Measurements from ENCODE around the gene FBXO8. TPM values are rescaled to one million over a fixed set of nuclear protein-coding genes. Genes with fewer than 3 reads are reported as not detected.
"Not testable (repeated sequence)": the region's sequence is repeated elsewhere in the genome, so short reads cannot be mapped to it uniquely, and the experiment has no call there.

The FBXO8 gene
- total RNA-seq, 1 donor: 35.9 TPM

- Histone ChIP-seq H3K4me3 (ENCODE audit: low read length) (no peak overlapping the region), H3K9me3 (ENCODE audit: low read depth, low read length) (no peaks in the 10 kb centered on the region), H3K27me3 (ENCODE audit: insufficient read depth, low read length) (no peaks in the 10 kb centered on the region), H3K4me1 (ENCODE audit: insufficient read depth, low read length) (no peaks in the 10 kb centered on the region)
Observed at GRCh38 chr4:174273930-174274329, 9.5 kb downstream of the FBXO8 start.

DNA sequence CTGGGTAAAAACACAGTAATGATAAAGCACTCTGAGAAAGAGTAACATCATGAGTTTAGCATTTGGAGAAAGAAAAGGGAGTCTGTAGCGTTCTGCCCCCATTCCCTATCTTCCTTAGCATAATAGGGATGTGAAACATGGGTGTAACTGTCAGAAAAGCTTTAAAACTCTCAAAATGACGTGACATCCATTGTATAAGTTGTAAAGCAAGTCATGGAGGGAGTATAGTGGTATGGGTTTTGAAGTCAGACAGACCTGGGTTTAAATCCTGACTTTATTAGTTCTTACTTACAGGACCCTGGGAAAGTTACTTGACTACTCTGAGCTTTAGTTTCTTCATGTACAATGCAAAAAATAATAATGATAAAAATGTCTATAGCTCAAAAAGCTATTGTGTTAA is 17.1 kb downstream of the FBXO8 start:
- Histone ChIP-seq H3K4me3 (ENCODE audit: low read length) (no peak overlapping the region), H3K4me1 (ENCODE audit: insufficient read depth, low read length) (no peaks in the 10 kb centered on the region), H3K9me3 (ENCODE audit: low read depth, low read length) (no peaks in the 10 kb centered on the region), H3K27me3 (ENCODE audit: insufficient read depth, low read length) (no peaks in the 10 kb centered on the region)

- Histone ChIP-seq H3K9me3 (ENCODE audit: low read depth, low read length) (no peaks in the 10 kb centered on the region), H3K27me3 (ENCODE audit: insufficient read depth, low read length) (no peaks in the 10 kb centered on the region), H3K4me3 (ENCODE audit: low read length) (no peak overlapping the region), H3K4me1 (ENCODE audit: insufficient read depth, low read length) (no peaks in the 10 kb centered on the region)
Observed at GRCh38 chr4:174265916-174266315, 17.6 kb downstream of the FBXO8 start.

GRCh38 chr4:174263445-174263736 is 20.1 kb downstream of the FBXO8 start:
- H3K4me3 ChIP-seq (ENCODE audit: low read length): no peak overlapping the region
- no peaks in the 10 kb centered on the region for H3K9me3 ChIP-seq (ENCODE audit: low read depth, low read length)
- no peaks in the 10 kb centered on the region for H3K27me3 ChIP-seq (ENCODE audit: insufficient read depth, low read length)
- no peaks in the 10 kb centered on the region for H3K4me1 ChIP-seq (ENCODE audit: insufficient read depth, low read length)

- no peaks in the 10 kb centered on the region for H3K27me3 ChIP-seq (ENCODE audit: insufficient read depth, low read length)
- no peaks in the 10 kb centered on the region for H3K4me1 ChIP-seq (ENCODE audit: insufficient read depth, low read length)
- no peak overlapping the region for H3K4me3 ChIP-seq (ENCODE audit: low read length)
- no peaks in the 10 kb centered on the region for H3K9me3 ChIP-seq (ENCODE audit: low read depth, low read length)
Observed at GRCh38 chr4:174262624-174263444, 20.6 kb downstream of the FBXO8 start.

DNA sequence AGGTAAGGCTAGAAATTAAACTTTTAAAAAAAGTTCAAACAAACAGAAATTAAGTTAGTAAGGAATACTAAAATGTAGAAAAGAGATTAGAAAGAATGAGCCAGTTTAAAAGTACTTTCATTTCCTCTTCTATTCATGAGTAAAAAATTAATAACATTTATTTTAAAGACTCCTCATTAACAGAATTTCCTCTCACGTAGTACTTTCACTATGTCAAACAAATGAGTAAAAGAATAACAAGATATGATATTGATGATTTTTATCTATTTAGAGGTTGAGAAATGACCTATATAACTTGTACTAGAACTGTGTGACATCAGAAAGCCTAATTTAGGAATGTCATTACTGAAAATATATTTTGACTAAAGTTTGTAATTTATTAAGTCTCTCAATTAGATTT is 22.0 kb downstream of the FBXO8 start:
- H3K4me3 ChIP-seq (ENCODE audit: low read length); H3K9me3 ChIP-seq (ENCODE audit: low read depth, low read length); H3K27me3 ChIP-seq (ENCODE audit: insufficient read depth, low read length); H3K4me1 ChIP-seq (ENCODE audit: insufficient read depth, low read length): not testable (repeated sequence)

DNA sequence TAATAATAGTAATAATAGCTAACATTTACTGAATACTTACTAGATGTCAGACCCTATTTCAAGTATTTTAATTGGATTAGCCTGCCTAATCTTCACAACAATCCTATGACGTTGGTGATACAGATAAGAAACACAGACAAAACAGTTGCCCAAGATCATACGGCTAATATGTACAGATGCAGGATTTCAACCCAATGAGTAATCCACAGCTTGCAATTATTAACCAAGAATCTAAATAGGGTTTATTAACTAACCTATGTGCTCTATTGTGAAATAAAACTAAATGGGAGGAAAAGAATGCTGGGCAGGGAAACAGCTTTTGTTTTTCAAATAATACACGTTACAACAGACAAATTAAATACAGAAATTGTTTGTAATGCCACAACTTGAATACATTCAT is 23.4 kb downstream of the FBXO8 start:
- H3K9me3 ChIP-seq (ENCODE audit: low read depth, low read length): no peaks in the 10 kb centered on the region
- H3K4me3 ChIP-seq (ENCODE audit: low read length): no peak overlapping the region
- no peaks in the 10 kb centered on the region for H3K27me3 ChIP-seq (ENCODE audit: insufficient read depth, low read length)
- no peaks in the 10 kb centered on the region for H3K4me1 ChIP-seq (ENCODE audit: insufficient read depth, low read length)

DNA sequence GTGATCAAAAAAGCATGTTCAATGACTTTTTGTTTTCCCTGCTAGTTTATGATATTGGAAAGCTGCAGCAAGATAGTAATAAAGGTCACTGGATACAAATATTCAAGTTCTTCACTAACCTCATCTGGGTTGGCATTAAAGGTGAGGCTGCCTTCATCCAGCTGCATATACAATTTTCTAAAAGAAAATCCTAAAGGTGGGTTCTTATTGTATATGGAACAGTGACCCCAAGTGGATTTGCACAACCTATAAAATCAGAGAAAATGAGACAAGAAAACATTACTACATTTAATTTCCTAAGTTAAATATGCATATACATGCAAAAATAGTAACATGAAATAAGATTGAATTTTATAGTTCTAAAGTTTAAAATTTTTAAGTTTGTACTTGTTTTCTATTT is 23.9 kb downstream of the FBXO8 start:
- Histone ChIP-seq H3K27me3 (ENCODE audit: insufficient read depth, low read length) (no peaks in the 10 kb centered on the region), H3K4me3 (ENCODE audit: low read length) (no peak overlapping the region), H3K4me1 (ENCODE audit: insufficient read depth, low read length) (no peaks in the 10 kb centered on the region), H3K9me3 (ENCODE audit: low read depth, low read length) (no peaks in the 10 kb centered on the region)

GRCh38 chr4:174256277-174256713 is 27.2 kb downstream of the FBXO8 start:
- Histone ChIP-seq H3K4me1 (ENCODE audit: insufficient read depth, low read length) (no peaks in the 10 kb centered on the region), H3K4me3 (ENCODE audit: low read length) (no peak overlapping the region), H3K27me3 (ENCODE audit: insufficient read depth, low read length) (no peaks in the 10 kb centered on the region), H3K9me3 (ENCODE audit: low read depth, low read length) (no peaks in the 10 kb centered on the region)

- Histone ChIP-seq H3K27me3 (ENCODE audit: insufficient read depth, low read length) (no peaks in the 10 kb centered on the region), H3K4me1 (ENCODE audit: insufficient read depth, low read length) (no peaks in the 10 kb centered on the region), H3K9me3 (ENCODE audit: low read depth, low read length) (no peaks in the 10 kb centered on the region), H3K4me3 (ENCODE audit: low read length) (no peak overlapping the region)
Observed at GRCh38 chr4:174255786-174256185, 27.7 kb downstream of the FBXO8 start.

GRCh38 chr4:174255374-174255773 is 28.1 kb downstream of the FBXO8 start:
- Histone ChIP-seq H3K27me3 (ENCODE audit: insufficient read depth, low read length) (no peaks in the 10 kb centered on the region), H3K9me3 (ENCODE audit: low read depth, low read length) (no peaks in the 10 kb centered on the region), H3K4me3 (ENCODE audit: low read length) (no peak overlapping the region), H3K4me1 (ENCODE audit: insufficient read depth, low read length) (no peaks in the 10 kb centered on the region)

- no peaks in the 10 kb centered on the region for H3K9me3 ChIP-seq (ENCODE audit: low read depth, low read length)
- H3K4me3 ChIP-seq (ENCODE audit: low read length): no peak overlapping the region
- no peaks in the 10 kb centered on the region for H3K27me3 ChIP-seq (ENCODE audit: insufficient read depth, low read length)
Observed at GRCh38 chr4:174254613-174255012, 28.9 kb downstream of the FBXO8 start.

DNA sequence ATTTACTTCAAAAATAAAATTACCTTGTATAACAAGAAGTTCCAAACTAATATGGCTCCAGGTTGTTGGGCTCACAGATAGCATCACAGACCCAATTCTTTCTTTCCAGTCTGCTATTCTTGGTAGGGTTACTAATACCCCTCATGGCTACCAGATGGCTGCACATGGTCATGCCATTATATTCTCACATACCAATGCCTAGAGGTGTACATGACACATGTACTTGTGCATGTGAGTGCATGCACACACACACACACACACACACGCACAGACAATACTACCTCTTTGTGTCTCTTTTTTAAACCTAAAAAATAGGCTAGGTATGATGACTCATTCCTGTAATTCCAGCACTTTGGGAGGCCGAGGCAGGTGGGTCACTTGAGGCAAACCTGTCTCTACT is 31.1 kb downstream of the FBXO8 start:
- no peaks in the 10 kb centered on the region for H3K9me3 ChIP-seq (ENCODE audit: low read depth, low read length)
- H3K27me3 ChIP-seq (ENCODE audit: insufficient read depth, low read length): no peaks in the 10 kb centered on the region

More at GRCh38 chr4:174254613-174255012, 28.9 kb downstream of the FBXO8 start:
- H3K4me1 ChIP-seq (ENCODE audit: insufficient read depth, low read length): no peaks in the 10 kb centered on the region

DNA sequence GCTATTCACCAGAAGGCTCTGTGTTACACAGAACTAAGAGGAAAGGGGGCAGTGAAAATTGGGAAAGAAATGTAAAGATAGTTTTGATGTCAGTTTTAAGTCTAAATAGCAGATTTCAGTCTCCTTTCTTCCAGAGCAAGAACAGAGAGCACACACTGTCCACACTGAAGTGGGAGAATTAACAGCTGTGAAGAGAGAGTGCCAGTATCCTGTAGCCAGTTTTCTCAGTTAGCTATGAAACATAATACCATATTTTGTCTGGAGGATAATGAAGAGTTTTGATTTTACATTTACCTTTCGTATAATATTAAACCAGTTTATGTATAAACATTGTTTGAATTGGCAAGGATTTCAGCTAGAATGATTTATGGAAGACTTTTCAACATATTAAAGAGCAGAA is 35.1 kb downstream of the FBXO8 start:
- Histone ChIP-seq H3K27me3 (ENCODE audit: insufficient read depth, low read length) (no peaks in the 10 kb centered on the region), H3K4me1 (ENCODE audit: insufficient read depth, low read length) (no peaks in the 10 kb centered on the region), H3K9me3 (ENCODE audit: low read depth, low read length) (no peaks in the 10 kb centered on the region), H3K4me3 (ENCODE audit: low read length) (no peak overlapping the region)

More for the DNA sequence above, 31.1 kb downstream of the FBXO8 start:
- H3K4me1 ChIP-seq (ENCODE audit: insufficient read depth, low read length): no peaks in the 10 kb centered on the region
- H3K4me3 ChIP-seq (ENCODE audit: low read length): no peak overlapping the region

GRCh38 chr4:174245714-174246113 is 37.8 kb downstream of the FBXO8 start:
- no peaks in the 10 kb centered on the region for H3K27me3 ChIP-seq (ENCODE audit: insufficient read depth, low read length)

GRCh38 chr4:174244441-174244840 is 39.0 kb downstream of the FBXO8 start:
- no peaks in the 10 kb centered on the region for H3K9me3 ChIP-seq (ENCODE audit: low read depth, low read length)
- H3K27me3 ChIP-seq (ENCODE audit: insufficient read depth, low read length): no peaks in the 10 kb centered on the region
- no peak overlapping the region for H3K4me3 ChIP-seq (ENCODE audit: low read length)
- H3K4me1 ChIP-seq (ENCODE audit: insufficient read depth, low read length): no peaks in the 10 kb centered on the region

More at GRCh38 chr4:174245714-174246113, 37.8 kb downstream of the FBXO8 start:
- Histone ChIP-seq H3K9me3 (ENCODE audit: low read depth, low read length) (no peaks in the 10 kb centered on the region), H3K4me1 (ENCODE audit: insufficient read depth, low read length) (no peaks in the 10 kb centered on the region), H3K4me3 (ENCODE audit: low read length) (no peak overlapping the region)

Data from mononuclear cell (primary cell).